Measurements from ENCODE around the gene RAB27B. TPM values are rescaled to one million over a fixed set of nuclear protein-coding genes. Genes with fewer than 3 reads are reported as not detected.

The RAB27B gene
- total RNA-seq, 1 donor from 2014 or later, result 0.11 TPM

DNA sequence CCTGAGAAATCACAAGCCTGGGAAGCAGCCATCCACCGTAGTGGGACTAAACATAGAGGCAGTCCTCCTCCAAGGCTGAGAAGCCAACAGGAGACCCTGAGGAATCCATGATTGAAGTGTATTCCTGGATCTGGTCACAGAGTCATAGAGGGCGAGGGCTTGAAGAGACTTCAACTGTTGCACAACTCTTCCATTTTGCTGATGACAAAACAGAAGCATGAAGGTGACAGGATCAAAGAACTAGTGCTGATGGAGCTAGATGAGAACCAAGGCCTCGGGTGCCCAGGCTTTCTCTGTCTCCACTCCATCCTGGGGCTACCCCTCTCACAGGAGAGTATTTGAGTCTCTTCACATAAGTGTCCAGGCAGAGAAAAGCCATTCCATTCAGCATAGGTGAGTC, 30.1 kb upstream of the RAB27B start:
- Histone ChIP-seq H3K4me3 (no peak overlapping the region), H3K27me3 (no peaks in the 10 kb centered on the region), H3K36me3 (no peaks in the 10 kb centered on the region), H3K4me1 (no peaks in the 10 kb centered on the region), H3K9me3 (no peaks in the 10 kb centered on the region), H3K27ac (no peak overlapping the region)
- intact Hi-C loops (cut with DNase I), result no loop called here
- TF ChIP-seq CTCF (IDR thresholded peaks at IDR 0.05), result no peak
- DNase-seq (ENCODE audit: low spot score in 2 of 2), result no peak

DNA sequence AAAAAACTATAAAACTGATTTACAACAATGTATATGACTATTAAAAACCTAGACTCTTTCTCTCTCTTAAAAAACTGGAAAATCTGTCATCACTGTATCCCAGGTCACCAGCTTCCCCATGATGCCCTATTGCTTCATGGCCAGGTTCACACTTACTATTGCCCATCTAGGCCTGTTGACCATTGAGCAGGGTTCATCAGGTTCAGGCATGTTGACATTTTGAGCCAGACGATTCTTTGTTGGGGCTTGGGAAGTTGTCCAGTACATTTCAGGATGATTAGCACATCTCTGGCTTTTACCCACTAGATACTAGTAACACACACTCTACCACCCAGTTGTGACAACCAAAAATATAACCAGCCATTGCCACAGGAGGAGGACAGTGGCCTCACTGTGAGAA, 26.9 kb upstream of the RAB27B start:
- no peak for TF ChIP-seq CTCF (IDR thresholded peaks at IDR 0.05)
- no peak for DNase-seq (ENCODE audit: low spot score in 2 of 2)
- Histone ChIP-seq H3K27ac (no peak overlapping the region), H3K4me3 (no peak overlapping the region), H3K27me3 (no peaks in the 10 kb centered on the region), H3K36me3 (no peaks in the 10 kb centered on the region), H3K9me3 (no peaks in the 10 kb centered on the region), H3K4me1 (no peaks in the 10 kb centered on the region)
- intact Hi-C loops (cut with DNase I), result no loop called here

- no peak for DNase-seq (ENCODE audit: low spot score in 2 of 2)
- intact Hi-C loops (cut with DNase I), result no loop called here
- no peaks in the 10 kb centered on the region for H3K4me1 ChIP-seq
- no peaks in the 10 kb centered on the region for H3K27me3 ChIP-seq
- no peak overlapping the region for H3K4me3 ChIP-seq
- no peak for TF ChIP-seq CTCF (IDR thresholded peaks at IDR 0.05)
- H3K27ac ChIP-seq, result no peak overlapping the region
- H3K9me3 ChIP-seq, result no peaks in the 10 kb centered on the region
- no peaks in the 10 kb centered on the region for H3K36me3 ChIP-seq
Measured at GRCh38 chr18:54802178-54802577, 26.1 kb upstream of the RAB27B start.

- H3K9me3 ChIP-seq, result no peaks in the 10 kb centered on the region
- H3K4me1 ChIP-seq, result no peaks in the 10 kb centered on the region
- H3K4me3 ChIP-seq, result no peak overlapping the region
- no peak for DNase-seq (ENCODE audit: low spot score in 2 of 2)
- H3K27ac ChIP-seq, result no peak overlapping the region
- no peaks in the 10 kb centered on the region for H3K27me3 ChIP-seq
- intact Hi-C loops (cut with DNase I), result no loop called here
- H3K36me3 ChIP-seq, result no peaks in the 10 kb centered on the region
- no peak for TF ChIP-seq CTCF (IDR thresholded peaks at IDR 0.05)
Measured at GRCh38 chr18:54802686-54803395, 25.4 kb upstream of the RAB27B start.

DNA sequence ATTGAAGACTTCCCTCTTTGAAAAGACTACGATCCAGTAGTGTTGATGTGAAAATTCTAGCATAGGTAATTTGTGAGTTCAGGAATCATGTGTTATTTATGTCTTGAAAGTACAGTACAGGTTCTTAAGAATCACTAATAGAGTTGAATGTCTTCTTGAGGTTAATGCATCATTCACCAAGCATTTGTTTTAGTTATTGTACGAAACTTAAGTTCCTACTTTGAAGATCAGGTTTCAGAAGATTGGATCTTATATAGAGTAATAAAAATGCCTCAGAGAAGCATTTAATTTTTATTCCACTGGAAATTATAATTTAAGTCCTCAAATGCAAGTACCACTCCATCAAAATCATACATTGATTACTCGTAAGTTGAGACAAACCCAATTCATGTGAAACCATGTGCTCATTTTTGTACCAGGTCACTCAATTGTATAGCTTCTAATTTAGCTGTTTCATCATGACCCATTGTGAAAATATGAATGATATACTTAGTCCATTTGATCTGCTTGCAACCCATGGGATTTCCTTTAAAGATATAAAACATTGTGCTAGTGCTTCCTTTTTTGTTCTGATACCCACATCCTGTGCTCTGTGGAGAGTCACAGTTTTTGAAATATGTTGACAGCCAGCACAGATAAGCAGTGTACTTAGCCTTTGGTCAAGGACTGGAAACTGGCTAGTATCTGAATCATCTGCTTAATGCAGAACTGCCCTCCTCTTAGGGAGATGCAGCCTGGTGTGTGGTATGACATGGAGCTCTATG, 22.5 kb upstream of the RAB27B start:
- intact Hi-C loops (cut with DNase I), result no loop called here
- Histone ChIP-seq H3K27me3 (no peaks in the 10 kb centered on the region), H3K36me3 (no peaks in the 10 kb centered on the region), H3K4me3 (no peak overlapping the region), H3K9me3 (no peaks in the 10 kb centered on the region), H3K4me1 (no peaks in the 10 kb centered on the region), H3K27ac (no peak overlapping the region)
- no peak for DNase-seq (ENCODE audit: low spot score in 2 of 2)
- no peak for TF ChIP-seq CTCF (IDR thresholded peaks at IDR 0.05)
